Natural killer cell treated with Interleukin-12 subunit alpha and Interleukin-12 subunit beta and Interleukin-15 and Interleukin-18, amount 100 ng/mL, for 72 hours (primary cell): ENCODE data around the gene SSX2IP. TPM values are rescaled to one million over a fixed set of nuclear protein-coding genes. Genes with fewer than 3 reads are reported as not detected.
A peak's percentile ranks its signal among the peaks of the same experiment; 100 is the strongest.
"Not testable (repeated sequence)": the region's sequence is repeated elsewhere in the genome, so short reads cannot be mapped to it uniquely, and the experiment has no call there.

Experiments used
- ATAC-seq, 2 donors: fragments of 150-1000 bp; cut with Tn5 transposase in 1 of 2; sonication (Bioruptor Pico), chemical (Tn5 transposase) in 1 of 2; 2 replicates each; pipeline ENCODE4 v1.10.0; 2021
- DNase-seq: peaks from one replicate; pipeline ENCODE4 v3.0.0; 2022; ENCODE audit warnings: low spot score
- H3K27ac Mint-ChIP-seq, 2 donors: 1 replicate in 1 of 2; 2 replicates in 1 of 2; pipeline ENCODE4 v1.8.0; 2022; ENCODE audit warnings: mixed read lengths in 2 of 2, mild to moderate bottlenecking in 1 of 2, moderate library complexity in 1 of 2
- H3K27me3 Mint-ChIP-seq, 2 donors: 1 replicate in 1 of 2; 2 replicates in 1 of 2; pipeline ENCODE4 v1.8.0; 2022; ENCODE audit warnings: mixed read lengths in 2 of 2
- H3K36me3 Mint-ChIP-seq: one replicate; pipeline ENCODE4 v1.8.0; 2022; ENCODE audit warnings: mixed read lengths
- H3K4me1 Mint-ChIP-seq, 2 donors: 1 replicate in 1 of 2; 2 replicates in 1 of 2; pipeline ENCODE4 v1.8.0; 2022; ENCODE audit warnings: low read depth in 2 of 2, mixed read lengths in 2 of 2, mild to moderate bottlenecking in 1 of 2
- H3K4me3 Mint-ChIP-seq: one replicate; pipeline ENCODE4 v1.8.0; 2022; ENCODE audit warnings: mixed read lengths
- H3K9me3 Mint-ChIP-seq: 2 replicates; pipeline ENCODE4 v1.8.0; 2022; ENCODE audit warnings: mixed read lengths
- total RNA-seq, 2 donors: library from RNA; stranded (reverse); gene quantifications; one replicate each; pipeline ENCODE4 v1.2.3, GENCODE V29; 2022

Gene SSX2IP
- total RNA-seq, 2 donors from 2014 or later = 6.5 to 10.0 TPM

- no peak overlapping the region for H3K27ac Mint-ChIP-seq
- peaks cover 12% of the 10 kb centered on the region for H3K36me3 Mint-ChIP-seq
Observed at GRCh38 chr1:84611091-84611490, 79.2 kb downstream of the SSX2IP start.

GRCh38 chr1:84606977-84607376 lies 83.3 kb downstream of the SSX2IP start:
- Mint-ChIP-seq H3K9me3 (peaks cover 10% of the 10 kb centered on the region), H3K27me3 (peaks cover 15 to 17% of the 10 kb centered on the region in 2 donors), H3K27ac (no peak overlapping the region), H3K4me3 (no peak overlapping the region), H3K4me1 (no peaks in the 10 kb centered on the region), H3K36me3 (peaks cover 29% of the 10 kb centered on the region)
- DNase-seq = no peak
- ATAC-seq = no peak

More at GRCh38 chr1:84611091-84611490, 79.2 kb downstream of the SSX2IP start:
- DNase-seq (no peak), ATAC-seq (no peak)
- Mint-ChIP-seq H3K4me1 (no peaks in the 10 kb centered on the region), H3K9me3 (peaks cover 4% of the 10 kb centered on the region), H3K27me3 (peaks cover 23 to 26% of the 10 kb centered on the region in 2 donors), H3K4me3 (no peak overlapping the region)

- H3K27me3 Mint-ChIP-seq = peaks cover 7 to 15% of the 10 kb centered on the region in 2 donors
- no peaks in the 10 kb centered on the region for H3K4me1 Mint-ChIP-seq
- H3K36me3 Mint-ChIP-seq = peaks cover 29% of the 10 kb centered on the region
- H3K9me3 Mint-ChIP-seq = peaks cover 10% of the 10 kb centered on the region
- no peak for DNase-seq
- H3K27ac Mint-ChIP-seq = no peak overlapping the region
- no peak overlapping the region for H3K4me3 Mint-ChIP-seq
- no peak for ATAC-seq
Observed at GRCh38 chr1:84605157-84605556, 85.1 kb downstream of the SSX2IP start.

- no peak for ATAC-seq
- no peak for DNase-seq
- Mint-ChIP-seq H3K27me3 (peaks cover 7 to 15% of the 10 kb centered on the region in 2 donors), H3K4me1 (peaks cover 0 to 8% of the 10 kb centered on the region in 2 donors), H3K4me3 (no peak overlapping the region), H3K36me3 (peaks cover 33% of the 10 kb centered on the region), H3K9me3 (peaks cover 10% of the 10 kb centered on the region), H3K27ac (no peak overlapping the region)
Observed at GRCh38 chr1:84603941-84604830, 86.1 kb downstream of the SSX2IP start.

GRCh38 chr1:84603223-84603622 lies 87.0 kb downstream of the SSX2IP start:
- DNase-seq (no peak), ATAC-seq (no peak)
- Mint-ChIP-seq H3K36me3 (peaks cover 33% of the 10 kb centered on the region), H3K4me3 (no peak overlapping the region), H3K27ac (no peak overlapping the region), H3K4me1 (peaks cover 0 to 13% of the 10 kb centered on the region in 2 donors), H3K27me3 (peaks cover 7 to 15% of the 10 kb centered on the region in 2 donors), H3K9me3 (peaks cover 10% of the 10 kb centered on the region)

GRCh38 chr1:84600796-84601195 lies 89.5 kb downstream of the SSX2IP start:
- H3K36me3 Mint-ChIP-seq = peaks cover 22% of the 10 kb centered on the region
- H3K27ac Mint-ChIP-seq = no peak overlapping the region
- H3K4me3 Mint-ChIP-seq = no peak overlapping the region
- DNase-seq (no peak), ATAC-seq (no peak)
- H3K9me3 Mint-ChIP-seq = peaks cover 4% of the 10 kb centered on the region
- H3K27me3 Mint-ChIP-seq = peaks cover 6 to 8% of the 10 kb centered on the region in 2 donors
- H3K4me1 Mint-ChIP-seq = peaks cover 0 to 13% of the 10 kb centered on the region in 2 donors

- Mint-ChIP-seq H3K4me1 (peaks cover 0 to 13% of the 10 kb centered on the region in 2 donors), H3K27ac (peak overlapping the region in 1 of 2 donors; percentile 78), H3K4me3 (peak overlapping the region; percentile 70), H3K9me3 (no peaks in the 10 kb centered on the region), H3K36me3 (peaks cover 7% of the 10 kb centered on the region), H3K27me3 (peaks cover 11 to 14% of the 10 kb centered on the region in 2 donors)
- no peak for DNase-seq
- ATAC-seq = peak in 1 of 2 donors; percentile 80
Observed at GRCh38 chr1:84598846-84599741, 91.2 kb downstream of the SSX2IP start.

GRCh38 chr1:84598418-84598817 lies 91.8 kb downstream of the SSX2IP start:
- Mint-ChIP-seq H3K4me3 (peak overlapping the region; percentile 70), H3K9me3 (no peaks in the 10 kb centered on the region), H3K27me3 (peaks cover 14 to 15% of the 10 kb centered on the region in 2 donors), H3K4me1 (peaks cover 0 to 13% of the 10 kb centered on the region in 2 donors), H3K36me3 (peaks cover 4% of the 10 kb centered on the region), H3K27ac (peak overlapping the region in 1 of 2 donors; percentile 78)
- no peak for DNase-seq
- ATAC-seq = no peak

GRCh38 chr1:84597011-84597410 lies 93.2 kb downstream of the SSX2IP start:
- Mint-ChIP-seq H3K4me3 (no peak overlapping the region), H3K9me3 (no peaks in the 10 kb centered on the region), H3K4me1 (peaks cover 0 to 13% of the 10 kb centered on the region in 2 donors), H3K27ac (no peak overlapping the region), H3K27me3 (peaks cover 24 to 25% of the 10 kb centered on the region in 2 donors), H3K36me3 (peaks cover 4% of the 10 kb centered on the region)
- ATAC-seq (no peak), DNase-seq (no peak)

GRCh38 chr1:84594959-84595358 lies 95.3 kb downstream of the SSX2IP start:
- not testable (repeated sequence) for H3K9me3 Mint-ChIP-seq, H3K36me3 Mint-ChIP-seq, H3K4me3 Mint-ChIP-seq, ATAC-seq, H3K27ac Mint-ChIP-seq, DNase-seq
- Mint-ChIP-seq H3K4me1 (peaks cover 0 to 13% of the 10 kb centered on the region in 2 donors), H3K27me3 (peaks cover 35 to 39% of the 10 kb centered on the region in 2 donors)

Other genes with a start within 250 kb of the SSX2IP start
- 10 to 100 TPM; 27.6 to 44.5 TPM for gene RPF1, start 211.2 kb downstream of the SSX2IP start, total RNA-seq
- gene SPATA1, start 184.1 kb downstream of the SSX2IP start, total RNA-seq = 1 to 10 TPM in 1 of 2 donors, under 1 TPM in 1; 0.95 to 3.0 TPM
- gene GNG5, start 183.9 kb downstream of the SSX2IP start, total RNA-seq = 100 to 1,000 TPM in 1 of 2 donors, 10 to 100 TPM in 1; 73.3 to 105 TPM
- gene CTBS, start 116.0 kb downstream of the SSX2IP start, total RNA-seq = 10 to 100 TPM; 10.1 to 20.9 TPM
- gene LPAR3, start 202.7 kb upstream of the SSX2IP start, total RNA-seq = 1 to 10 TPM in 1 of 2 donors, under 1 TPM in 1; 0.90 to 1.4 TPM